CD4-positive, alpha-beta T cell treated with Interleukin-15 for 4 hours (primary cell): ENCODE results near the gene CKB.
"Not testable (repeated sequence)": the region's sequence is repeated elsewhere in the genome, so short reads cannot be mapped to it uniquely, and the experiment has no call there.

ENCODE experiments used
- DNase-seq: peaks from one replicate; pipeline ENCODE4 v3.0.0-alpha.2; 2020; ENCODE audit warnings: low spot score

Gene CKB

DNA sequence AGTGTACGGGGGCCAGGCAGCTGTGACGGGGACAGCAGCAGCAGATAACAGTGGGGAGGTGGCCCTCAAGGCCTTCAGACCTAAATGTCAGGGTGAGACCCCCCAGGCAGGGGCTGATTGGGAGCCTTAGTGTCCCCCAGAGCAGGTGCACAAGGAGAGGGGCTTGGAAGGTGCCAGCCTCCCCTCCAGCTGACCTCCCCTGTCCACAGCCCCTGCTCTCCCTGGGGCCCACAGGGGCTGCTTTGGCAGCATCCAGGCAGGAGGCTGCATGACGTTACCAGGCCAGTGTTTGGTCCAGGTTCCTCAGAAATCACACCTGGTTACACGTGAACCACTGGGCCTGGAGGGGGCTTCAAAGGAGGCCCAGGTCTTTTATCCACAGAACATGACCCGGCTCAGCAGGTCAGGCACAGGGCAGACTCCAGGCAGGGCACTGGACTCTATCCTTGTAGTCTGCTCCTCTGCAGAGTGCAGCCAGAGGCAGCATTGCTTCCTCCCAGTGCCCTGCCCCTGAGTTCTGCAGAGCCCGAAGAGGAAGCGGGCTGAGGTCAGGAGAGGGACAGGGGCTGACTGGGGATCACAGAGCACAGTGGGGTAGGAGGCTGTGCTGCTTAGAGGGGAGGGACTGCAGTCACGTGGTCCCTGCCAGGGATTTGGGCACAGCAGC is 3.8 kb upstream of the CKB start:
- no peak for DNase-seq

DNA sequence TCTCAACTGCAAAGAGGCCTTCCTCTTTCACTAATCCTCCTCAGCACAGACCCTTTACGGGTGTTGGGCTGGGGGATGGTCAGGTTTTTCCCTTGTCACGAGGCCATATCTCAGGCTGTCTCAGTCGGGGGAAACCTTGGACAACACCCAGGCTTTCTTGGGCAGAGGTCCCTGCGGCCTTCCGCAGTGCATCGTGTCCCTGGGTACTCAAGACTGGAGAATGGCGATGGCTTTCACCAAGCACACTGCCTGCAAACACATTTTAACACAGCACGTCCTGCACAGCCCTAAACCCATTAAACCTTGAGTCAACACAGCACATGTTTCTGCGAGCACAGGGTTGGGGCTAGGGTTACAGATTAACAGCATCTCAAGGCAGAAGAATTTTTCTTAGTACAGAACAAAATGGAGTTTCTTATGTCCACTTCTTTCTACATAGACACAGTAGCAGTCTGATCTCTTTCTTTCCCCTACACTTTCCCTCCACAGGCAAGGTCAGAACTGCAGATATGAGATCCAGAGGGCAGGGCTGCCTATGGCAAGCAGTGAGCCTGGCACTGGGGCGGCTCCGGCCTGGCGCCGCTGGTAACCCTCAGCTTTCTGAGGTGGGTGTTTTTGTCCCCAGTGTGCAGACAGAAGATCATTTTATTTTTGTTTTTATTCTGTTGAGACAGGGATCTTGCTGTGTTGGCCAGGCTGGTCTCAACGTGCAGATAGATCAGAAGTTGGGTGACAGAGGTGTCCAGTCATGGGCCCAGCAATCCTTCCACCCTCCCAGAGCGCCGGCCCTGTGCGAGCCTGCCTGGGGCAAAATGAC is 3.0 kb upstream of the CKB start:
- DNase-seq: not testable (repeated sequence)

DNA sequence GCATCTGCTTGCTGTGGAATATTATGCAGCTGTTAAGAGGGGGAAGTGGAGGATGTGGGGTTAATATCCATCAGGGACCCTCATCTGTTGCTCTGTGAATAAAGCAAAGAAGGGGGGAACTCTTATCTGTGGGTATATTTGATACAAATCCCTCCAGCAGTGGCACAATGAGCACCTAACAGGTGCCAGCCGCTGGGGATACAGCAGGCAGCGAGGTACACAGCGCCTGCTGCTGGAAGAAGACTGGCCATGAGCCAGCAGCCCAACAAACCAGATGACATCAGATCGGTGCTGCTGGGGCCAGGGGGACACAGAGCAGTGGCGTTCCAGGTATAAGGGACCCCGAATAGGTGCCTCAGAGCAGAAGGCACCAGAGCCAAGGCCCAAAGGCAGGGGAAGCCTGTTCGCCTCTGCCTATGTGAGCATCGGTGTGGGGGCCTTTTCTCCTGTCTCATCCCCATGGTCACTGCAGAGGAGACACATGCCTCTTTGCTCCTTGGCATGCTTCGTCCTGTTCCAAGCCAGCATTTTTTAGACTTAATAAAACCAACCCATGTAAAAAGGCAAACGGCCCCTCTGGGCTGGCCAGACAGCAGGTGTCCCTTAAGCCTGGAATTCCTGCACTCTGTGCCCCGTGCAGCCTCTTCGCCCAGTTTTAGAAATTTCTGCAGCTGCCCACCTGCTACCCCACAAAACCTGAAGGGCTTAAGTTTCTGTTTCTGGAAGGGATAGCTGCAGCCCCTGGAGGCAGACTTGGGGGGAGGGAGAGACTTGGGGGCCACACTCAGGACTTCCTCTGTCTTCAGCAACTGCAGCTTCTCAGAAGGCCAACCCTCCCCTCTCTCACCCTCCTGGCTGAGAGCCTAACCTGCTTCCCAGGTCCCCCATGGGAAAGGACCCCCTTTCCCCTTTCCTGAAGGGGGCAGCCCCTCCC is 1.6 kb upstream of the CKB start:
- no peak for DNase-seq

DNA sequence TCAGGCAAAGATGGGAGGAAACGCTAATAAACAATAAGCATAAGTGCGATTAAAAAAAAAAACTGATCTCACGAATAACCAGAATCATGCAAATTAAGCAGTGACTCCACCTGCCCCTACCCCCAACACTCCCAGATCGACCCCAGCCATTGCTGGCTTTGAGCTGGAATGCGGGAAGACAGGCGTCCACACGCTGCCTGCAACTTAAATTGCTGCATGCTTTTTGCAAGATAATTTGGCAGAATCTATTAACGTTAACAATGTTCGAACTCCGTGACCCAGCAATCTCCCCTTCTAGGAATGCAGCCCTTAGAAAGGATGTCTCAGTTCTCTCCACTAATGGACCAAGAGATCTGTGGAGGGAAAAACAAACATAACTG is 935 bp upstream of the CKB start:
- DNase-seq: no peak

DNA sequence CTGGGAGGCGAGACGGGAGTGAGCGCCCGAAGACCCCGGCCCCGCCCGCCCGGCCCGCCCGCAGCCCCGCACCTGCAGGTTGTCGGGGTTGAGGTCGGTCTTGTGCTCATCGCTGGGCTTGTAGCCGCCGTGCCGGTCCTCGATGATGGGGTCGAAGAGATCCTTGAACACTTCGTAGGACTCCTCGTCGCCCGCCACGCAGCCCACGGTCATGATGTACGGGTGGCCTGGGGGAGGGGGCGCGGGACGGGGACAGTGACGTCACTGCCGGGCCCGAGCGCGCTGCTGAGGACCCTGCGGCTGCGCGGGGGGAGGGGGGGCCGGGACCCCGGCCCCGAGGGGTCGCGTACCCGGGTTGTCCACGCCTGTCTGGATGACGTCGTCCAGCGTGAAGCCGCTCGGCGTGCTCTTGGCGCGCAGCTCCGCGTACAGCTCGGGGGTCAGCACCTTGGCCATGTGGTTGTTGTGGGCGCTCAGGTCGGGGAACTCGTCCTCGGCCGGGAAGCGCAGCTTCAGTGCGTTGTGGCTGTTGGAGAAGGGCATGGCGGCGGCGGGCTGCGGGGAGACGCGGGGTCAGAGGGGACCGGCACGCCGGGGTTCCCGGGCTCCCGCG is 573 bp downstream of the CKB start:
- no peak for DNase-seq

DNA sequence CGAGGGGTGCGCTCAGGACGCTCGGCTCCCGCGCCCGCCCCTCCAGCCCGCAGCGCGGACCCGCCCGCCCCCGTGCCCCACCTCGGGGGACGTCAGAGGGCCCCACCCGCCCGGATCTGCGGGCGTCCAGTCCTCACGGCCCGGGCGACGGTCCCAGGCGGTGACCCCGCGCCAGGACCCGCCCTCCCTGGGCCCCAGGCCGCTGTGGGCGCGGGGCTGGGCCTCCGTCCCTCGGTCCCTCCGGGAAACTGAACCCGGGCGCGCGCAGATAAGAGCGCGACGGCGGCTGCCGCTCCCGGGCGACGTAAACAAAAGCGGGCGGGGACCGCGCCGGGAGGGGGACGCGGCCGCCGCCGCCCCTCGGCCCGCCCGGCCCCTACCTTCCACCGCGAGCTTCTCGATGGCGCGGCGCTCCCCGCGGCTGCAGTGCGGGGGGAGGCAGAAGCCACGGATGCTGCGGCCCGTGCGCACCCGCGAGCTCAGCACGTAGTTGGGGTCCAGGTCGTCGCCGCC is 1.1 kb downstream of the CKB start:
- DNase-seq: no peak

DNA sequence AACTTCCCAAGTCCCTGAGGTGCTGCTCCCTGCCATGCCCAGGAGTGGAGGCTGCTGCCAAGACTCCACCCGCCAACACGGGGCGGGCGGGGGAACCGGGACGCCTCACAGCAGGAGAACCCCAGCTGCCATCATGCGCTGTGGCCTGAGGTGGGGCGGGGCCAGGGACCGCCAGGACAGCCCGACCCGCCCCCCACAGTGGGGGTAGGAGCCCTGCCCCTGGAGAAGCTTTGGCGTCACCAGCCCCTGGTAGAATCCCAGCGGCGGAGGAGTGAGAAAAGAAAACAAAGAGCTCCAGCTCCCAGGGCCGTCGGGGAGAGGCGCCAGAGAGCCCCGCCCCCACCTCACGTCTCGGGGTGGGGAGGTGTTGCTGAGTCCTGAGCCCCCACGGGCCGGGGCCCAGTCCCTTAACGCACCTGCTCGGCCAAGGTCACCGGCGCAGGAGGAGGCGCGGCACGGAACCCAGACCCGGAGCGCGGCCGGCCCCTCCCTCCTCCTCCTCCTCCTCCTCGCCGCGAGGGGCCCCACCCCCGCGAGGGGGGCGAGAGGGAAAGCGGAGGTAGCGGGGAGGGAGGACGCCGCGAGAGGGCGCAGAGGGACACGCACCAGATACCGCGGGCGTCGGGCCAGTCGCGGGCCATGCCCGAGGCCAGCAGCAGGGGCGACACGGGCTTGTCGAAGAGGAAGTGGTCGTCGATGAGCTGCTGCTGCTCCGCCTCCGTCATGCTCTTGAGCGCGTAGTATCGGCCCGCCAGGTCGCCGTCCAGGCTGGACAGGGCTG is 1.8 kb downstream of the CKB start:
- DNase-seq: peak; percentile 68

DNA sequence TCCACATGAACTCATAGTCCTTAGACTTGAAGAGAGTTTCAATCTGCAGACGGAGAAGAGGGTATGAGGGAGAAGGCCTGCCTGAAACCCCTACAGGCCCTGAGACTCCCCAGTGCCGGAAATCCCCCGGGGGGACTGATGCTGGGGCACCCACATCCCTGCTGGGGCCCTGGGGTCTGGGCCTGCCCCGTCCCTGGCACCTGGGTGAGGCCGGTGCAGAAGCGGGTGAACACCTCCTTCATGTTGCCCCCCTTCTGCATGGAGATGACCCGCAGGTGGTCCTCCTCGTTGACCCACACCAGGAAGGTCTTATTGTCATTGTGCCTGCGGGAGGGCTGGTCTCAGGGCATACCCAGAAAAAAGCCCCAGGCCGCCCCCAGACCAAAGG is 2.4 kb downstream of the CKB start:
- DNase-seq: no peak

DNA sequence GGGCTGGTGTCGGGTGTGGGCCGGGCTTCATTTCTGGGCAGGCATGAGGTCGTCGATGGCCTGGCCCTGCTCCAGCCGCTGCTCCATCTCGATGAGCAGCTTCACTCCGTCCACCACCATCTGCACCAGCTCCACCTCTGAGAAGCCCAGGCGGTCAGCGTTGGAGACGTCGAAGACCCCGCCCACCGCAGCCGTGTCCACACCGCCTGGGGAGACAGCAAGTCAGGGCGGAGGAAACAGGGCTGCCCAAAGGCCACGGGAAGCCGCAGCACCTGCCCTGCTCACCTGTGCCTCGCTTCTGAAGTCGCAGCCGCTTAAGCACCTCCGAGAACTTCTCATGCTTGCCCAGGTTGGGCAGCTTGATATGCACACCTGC is 2.8 kb downstream of the CKB start:
- no peak for DNase-seq

DNA sequence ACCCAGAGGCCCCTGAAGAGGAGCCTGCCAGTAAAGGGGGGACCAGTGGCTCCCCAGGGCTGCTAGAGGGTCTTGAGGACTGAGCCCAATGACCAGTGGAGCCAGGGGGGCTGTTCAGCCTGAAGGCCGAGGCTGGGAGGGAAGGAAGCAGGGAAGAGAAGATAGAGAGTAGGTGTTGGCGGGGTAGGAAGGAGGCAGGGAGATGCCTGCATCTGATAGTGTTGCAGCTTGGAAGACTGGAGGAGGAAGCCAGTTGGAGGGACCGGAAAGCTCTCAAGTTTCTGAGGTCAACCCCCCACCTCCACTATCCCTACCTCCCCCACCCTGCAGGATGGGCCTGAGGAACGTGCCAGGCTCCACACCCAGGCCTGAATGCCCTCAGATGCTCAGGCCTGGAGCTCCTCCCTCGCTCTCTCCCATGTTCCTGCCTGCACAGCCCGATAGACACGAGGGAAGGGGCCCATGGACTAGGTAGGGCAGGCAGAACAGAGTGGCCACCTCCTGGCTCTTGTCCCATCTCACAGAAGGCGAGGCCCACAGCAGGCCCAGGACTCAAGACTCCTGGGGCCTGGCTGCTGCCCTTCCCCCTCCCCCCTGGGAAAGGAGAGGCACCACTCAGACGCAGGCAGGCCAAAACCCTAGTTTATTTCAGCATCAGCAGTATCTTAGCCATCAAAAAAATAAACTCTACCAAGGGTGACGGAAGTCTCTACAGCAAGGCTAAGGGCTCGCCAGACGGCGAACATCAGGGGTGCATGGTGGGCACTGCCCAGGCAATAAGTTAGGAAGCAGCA is 3.4 kb downstream of the CKB start:
- DNase-seq: no peak

DNA sequence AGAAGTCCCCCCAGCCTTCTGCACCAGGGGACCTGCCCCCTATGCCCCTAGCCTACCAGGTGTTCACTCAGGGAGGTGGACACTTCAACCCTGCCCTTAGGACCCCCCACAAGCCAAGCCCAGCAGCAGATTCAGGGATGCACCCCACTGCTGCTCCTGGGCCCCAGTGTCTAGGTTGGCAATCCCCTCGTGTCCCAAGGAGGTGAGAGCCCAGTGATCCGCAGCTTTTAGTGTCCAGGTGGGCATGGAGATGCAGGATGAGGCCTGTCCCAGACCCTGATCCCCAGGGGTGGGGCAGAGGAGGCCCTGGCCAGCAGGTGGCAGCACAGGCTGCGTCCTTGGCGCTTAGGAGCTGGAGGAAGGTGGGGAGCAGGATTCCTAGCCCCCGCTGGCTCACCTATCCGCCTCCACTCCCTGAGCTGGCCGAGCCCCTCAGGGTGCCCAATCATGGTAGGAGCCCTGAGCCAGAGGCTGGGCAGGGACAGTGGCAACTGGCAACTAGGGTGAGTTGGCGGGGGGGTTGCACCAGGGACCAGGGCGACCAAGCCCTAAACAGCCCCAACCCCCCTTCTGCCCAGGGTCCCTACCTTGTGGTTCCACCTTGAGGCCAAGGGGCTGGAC is 4.1 kb downstream of the CKB start:
- DNase-seq: peak; percentile 55

DNA sequence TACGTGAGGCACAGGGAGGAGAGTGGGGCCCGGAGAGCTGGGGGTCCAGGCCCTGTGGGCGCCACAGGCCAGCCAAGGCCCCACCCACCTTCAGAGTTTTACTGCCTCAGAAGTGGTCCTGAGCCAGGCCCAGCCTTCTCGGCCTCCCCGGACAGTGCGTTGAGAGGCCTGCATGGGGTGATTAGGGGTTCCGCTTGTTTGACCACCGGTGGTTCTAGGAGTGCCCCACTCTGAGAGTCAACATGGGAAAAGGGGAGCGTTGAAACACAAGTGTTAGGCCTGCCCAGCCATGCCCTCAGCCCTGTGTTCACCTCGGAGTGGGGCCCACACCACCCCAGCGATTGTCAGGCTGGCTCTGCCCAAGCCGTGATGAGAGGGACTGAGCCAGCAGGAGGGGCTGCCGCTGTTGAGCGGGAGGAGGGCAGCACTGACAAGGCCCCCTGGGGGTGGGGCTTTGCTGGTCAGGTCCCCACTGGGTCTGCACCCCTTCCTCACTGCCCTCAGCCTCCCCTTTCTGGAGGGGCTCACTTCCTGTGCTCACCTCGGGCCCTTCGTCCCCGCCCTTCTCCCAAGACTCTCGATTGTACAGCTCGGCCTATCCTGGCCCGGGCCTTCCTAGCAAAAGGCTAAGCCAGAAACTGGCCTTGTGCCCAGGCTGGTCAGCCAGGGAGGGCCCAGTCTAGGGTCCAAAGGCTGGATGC is 4.8 kb downstream of the CKB start:
- DNase-seq: no peak

DNA sequence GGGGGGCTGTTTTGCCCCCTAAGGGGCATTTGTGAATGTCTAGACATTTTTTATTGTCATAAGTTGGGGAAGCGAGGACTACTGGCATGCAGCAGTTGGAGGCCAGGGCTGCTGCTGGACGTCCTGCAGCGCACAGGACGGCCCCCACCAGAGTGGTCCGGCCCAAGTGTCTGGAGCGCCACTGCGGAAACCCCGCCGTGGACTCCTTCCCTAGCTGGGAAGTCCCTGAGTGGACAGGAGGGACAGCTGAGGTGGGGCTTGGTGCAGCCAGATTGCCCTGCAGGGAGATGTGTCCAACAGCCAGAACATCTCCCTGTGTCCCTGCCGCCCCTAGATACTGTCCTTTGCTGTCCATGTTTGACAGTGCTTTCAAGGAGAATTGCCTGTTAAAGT is 5.5 kb downstream of the CKB start:
- DNase-seq: no peak

DNA sequence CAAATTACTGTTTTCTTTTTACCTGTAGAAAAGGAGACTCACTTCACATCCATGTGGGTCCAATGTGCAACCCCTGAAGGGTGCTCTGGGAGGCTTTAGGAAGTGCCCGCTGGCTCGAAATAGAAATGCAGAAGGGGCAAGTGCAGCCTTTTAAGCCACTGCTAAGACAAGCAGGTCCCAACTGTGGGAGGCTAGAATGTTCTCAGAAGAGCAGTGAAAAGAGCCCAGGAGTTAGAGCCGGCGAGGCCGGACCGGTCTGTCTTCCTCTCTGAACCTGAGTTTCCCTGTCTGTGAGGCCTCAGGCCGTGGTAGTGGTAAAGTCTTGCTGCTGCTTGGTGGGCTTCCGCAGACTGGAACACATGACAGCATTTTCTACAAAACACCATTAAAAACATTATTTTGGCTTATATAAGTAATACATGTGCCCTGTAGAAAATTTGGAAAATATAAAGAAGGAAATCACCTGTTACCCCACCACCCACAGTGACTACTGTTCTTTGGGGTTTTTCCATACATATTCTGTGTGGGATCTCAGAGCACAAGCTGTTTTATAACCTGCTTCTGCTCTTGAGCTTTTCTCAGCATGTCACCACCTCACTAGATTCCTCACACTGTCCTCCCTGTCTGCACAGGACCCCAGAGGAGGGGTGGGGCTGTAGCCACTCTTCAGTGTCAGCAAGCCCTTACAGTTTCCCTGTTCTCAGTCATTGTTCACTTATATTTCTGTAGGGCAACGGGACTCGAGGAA is 6.0 kb downstream of the CKB start:
- no peak for DNase-seq

DNA sequence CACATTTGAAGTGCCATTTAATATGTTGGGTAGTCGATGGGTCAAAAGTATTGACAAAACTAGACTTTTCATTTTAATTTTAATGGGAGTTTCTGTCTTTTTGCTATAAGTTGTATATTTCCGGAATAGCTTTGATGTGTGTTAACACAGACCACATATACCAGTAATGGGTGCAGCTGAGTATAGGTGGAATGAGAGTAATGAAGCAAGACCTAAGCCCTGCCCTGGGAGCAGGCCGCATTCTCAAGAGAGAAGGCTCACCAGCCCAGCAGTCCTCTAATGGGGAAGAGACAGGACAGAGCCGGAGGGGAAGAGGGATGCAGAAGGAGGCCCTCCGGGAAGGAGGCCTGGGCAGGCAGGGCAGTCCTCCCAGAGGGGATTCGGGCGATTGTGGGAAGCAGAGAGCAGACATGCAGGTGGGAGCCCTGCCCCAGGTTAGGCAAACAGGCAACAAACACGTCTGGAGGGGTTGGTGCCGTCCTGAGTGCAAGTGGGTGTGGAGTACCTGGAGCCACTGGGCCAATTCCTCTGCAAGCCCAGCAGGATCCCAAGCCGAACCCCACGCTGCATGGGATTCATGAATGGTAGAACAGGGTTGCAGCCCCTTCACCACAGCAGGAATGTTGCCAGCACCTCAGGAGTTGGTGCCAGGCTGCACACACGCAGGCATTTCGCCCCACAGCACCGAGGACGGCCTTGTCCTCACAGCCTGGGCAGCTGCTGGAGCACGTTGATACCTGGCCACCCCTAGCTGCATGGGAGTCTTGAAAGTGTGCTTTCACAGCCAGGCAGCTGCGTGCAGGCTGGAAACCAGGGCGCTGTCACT is 7.8 kb downstream of the CKB start:
- DNase-seq: no peak

DNA sequence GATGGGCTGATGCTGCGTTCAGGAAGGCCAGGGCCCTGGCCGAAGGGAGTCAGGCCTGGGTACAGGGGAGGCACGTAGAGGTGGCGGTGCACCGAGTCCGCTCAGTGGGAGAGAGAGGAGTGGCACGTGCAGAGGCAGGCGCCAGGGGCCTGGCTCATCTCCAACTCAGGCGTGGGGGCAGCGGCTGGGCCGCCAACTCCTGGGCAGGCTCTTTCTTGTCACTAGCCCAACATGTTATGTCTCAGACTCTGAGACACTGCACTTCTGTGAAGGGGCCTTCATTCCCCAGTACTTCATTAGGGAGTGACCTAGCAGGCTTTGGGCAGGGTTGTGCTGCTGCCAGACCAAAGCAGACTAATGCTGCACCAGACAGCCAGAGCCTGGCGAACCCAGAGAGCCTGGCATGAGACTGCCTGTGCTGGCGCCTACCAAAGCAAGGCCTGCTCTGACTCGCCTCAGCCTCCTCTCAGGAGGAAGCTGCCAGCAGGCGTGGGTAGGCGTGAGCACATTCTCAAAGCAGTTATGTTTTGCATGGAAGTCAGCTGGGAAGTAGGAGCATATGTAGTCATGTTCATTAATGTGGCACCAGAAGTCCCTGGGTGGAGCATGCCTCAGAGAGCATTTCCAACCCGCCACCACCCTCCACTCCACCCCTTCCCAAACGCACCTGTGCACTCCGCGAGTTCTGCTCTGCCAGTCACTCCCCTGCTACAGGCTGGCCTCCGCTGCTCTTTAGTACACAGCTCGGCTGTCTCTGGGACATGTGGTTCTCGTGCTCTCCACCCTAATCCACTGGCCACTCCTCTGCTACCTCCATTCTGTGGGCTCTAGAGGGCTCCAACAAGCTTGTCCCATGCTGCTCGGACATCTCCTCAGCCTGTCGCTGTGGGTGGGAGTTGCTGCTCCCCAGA is 9.7 kb downstream of the CKB start:
- DNase-seq: no peak

DNA sequence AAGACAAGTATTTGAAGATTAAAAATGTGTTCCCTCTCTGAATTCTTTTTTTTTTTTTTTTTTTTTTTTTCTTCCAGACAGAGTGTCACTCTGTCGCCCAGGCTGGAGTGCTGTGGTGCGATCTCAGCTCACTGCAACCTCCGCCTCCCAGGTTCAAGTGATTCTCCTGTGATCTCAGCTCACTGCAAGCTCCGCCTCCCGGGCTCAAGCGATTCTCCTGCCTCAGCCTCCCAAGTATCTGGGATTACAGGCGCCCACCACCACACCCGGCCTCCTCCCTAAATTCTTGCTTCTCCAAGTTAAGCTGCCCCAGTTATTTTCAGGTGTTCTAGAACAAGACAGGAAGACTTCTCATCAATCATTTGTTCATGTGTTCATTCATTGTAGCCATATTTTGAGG is 10.4 kb downstream of the CKB start:
- not testable (repeated sequence) for DNase-seq
